NOMO-1 treated with dmso at 0.1 percent for 144 hours (cell line): Measurements from ENCODE around the gene PCGF3.
"Not testable (repeated sequence)": the region's sequence is repeated elsewhere in the genome, so short reads cannot be mapped to it uniquely, and the experiment has no call there.

Source experiments
- DNase-seq: peaks from one replicate; lab custom pipeline; 2025; ENCODE audit not compliant: unreplicated experiment; lab: John Stamatoyannopoulos, UW

Gene PCGF3

GRCh38 chr4:793941-794621 is 88.4 kb downstream of the PCGF3 start:
- DNase-seq, result no peak

- DNase-seq, result no peak
These were observed 89.5 kb downstream of the PCGF3 start for GRCh38 chr4:794900-795725.

DNA sequence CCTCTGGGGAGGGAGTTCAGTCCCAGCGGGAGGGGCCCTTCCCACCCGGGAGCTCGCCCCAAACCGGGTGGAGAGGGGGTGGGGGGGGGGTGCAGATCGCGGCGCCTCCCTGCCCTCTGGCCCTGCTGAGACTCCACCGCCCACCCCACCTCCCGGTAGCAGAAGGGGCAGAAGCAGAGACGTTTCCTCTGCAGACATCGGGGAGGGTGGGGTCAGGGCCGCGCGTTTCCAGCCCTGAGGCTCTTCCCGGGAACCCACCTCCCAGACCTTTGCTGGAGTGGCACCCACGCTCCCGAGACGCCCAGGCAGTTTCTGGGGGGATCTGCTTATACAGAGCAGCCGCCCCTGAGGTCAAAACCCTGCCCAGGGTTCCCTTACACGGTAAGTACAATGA is 90.1 kb downstream of the PCGF3 start:
- DNase-seq, result no peak

DNA sequence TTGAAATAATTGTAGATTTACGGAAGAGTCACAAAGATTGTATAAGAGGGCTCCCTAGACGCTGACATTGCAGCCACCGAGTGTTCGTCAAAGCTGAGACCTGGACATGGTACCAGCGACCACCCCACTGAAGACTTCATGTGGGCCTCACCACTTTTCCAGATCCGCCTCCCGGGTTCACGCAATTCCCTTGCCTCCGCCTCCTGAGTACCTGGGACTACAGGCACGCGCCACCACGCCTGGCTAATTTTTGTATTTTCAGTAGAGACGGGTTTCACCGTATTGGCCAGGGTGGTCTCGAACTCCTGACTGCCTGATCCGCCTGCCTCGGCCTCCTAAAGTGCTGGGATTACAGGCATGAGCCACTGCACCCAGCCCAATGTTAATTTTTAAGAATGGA is 90.6 kb downstream of the PCGF3 start:
- DNase-seq, result no peak

- no peak for DNase-seq
These were observed 91.4 kb downstream of the PCGF3 start for GRCh38 chr4:797066-797465.

DNA sequence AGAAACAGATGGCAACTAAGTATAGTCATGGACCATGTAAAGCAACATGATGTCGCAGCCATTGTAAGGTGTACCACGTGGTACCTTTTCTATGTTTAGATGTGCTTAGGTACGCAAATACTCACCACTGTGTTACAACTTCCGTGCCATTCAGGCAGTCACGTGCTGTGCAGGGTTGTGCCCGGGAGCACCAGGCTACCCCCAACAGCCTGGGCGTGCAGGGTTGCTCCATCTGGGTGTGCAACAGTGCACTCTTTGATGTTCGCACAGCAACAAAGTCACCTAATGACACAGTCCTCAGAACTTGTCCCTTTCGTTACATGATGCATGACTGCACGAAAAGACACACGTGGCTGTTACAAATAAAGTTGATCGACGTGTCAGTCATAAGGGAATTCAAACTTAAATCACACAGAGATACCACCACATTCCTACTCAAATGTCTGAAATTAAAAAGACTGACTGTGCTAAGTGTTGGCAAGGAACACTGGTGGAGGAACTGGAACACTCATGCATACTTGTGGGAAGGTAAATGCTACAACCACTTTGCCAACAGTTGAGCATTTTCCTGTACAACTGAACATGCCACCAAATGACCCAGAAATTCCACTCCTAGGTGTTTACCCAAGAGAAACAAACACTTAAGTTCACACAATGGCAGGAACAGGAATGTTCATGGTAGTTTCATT is 95.9 kb downstream of the PCGF3 start:
- no peak for DNase-seq

GRCh38 chr4:803884-804283 is 98.3 kb downstream of the PCGF3 start:
- no peak for DNase-seq

DNA sequence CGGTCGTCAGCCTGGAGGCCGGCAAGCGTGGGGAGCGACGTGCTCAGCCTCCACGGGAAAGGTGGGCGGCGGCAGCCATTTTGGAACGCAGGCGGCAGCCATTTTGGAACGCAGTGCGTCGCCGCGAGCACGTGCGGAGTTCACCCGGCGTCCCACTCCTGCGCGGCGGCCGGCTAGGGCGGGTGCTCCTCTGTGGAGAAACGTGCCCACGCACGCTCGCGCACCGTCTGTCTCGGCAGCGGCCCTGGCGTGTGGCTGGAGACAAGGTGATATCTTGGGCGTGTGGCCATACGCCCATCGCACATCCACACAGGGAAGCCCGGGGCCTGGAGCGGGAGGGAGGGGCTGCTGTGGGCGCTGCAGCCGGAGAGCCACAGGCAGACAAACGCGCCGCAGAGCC is 99.2 kb downstream of the PCGF3 start:
- no peak for DNase-seq

- DNase-seq, result not testable (repeated sequence)
These were observed 101.3 kb downstream of the PCGF3 start for GRCh38 chr4:806979-807378.

DNA sequence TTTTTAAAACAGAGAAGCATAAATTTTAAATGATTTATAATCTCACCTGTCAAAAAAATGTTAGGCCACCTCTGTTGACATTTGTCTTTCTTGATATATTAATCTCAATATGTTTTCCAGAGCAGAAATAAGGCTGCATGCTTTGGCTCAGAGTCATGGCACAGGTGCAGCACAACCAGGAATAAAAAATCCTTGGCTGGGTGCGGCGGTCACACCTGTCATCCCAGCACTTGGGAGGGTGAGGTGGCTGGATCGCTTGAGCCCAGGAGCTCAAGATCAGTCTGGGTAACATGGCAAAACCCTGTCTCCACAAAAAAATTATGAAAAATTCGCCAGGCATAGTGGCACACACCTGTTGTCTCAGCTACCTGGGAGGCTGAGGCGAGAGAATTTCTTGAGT is 102.2 kb downstream of the PCGF3 start:
- DNase-seq, result no peak

- DNase-seq, result no peak
These were observed 103.4 kb downstream of the PCGF3 start for GRCh38 chr4:808860-809570.

- DNase-seq, result no peak
These were observed 108.3 kb downstream of the PCGF3 start for GRCh38 chr4:813900-814299.

GRCh38 chr4:814312-814850 is 108.7 kb downstream of the PCGF3 start:
- no peak for DNase-seq

- DNase-seq, result no peak
These were observed 110.0 kb downstream of the PCGF3 start for GRCh38 chr4:815464-816146.

DNA sequence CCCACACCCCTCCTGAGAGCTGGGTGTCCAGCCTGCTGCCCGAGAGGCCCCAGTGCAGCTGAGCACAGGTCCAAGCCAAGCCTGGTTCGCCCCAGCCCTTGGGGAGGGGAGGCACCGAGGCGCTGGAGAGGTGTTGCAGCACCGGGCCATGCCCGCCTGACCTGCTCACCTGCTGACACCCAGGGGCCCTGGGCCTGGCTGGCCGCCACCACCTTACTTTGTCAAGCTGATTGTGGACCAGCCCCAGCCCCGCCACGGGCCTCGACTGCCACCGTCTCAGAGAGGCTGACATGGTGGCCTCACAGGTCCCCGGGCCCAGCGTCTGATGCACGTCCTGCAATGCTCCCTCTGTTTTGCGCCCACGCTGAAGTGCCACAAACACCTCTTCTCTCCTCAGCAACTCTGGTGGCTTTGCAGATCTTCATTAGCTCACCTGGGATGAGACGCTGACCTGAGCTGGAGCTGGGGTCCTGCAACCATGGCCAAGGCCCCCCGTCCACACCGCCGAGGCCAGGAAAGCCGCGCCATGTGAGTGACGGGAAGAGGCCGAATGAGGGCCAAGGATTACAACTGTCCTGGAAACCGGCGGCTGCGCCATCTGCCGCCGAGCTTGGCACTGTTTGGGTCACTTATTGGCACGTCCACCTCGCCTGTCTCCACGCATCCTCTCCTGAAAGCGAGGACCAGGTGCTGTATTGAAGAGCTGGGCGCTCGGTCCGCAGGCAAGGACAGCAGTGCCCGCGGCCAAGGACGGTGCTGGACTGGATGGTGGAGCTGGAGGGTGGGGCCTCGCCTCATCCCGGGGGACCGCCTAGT is 112.7 kb downstream of the PCGF3 start:
- DNase-seq, result no peak

- no peak for DNase-seq
These were observed 114.0 kb downstream of the PCGF3 start for GRCh38 chr4:819401-820229.
